Tibial nerve (tissue), 4 donors: ENCODE data around the gene VCAN.

Source experiments
- EP300 ChIP-seq, 2 donors: sonication (generic); formaldehyde crosslinking; IDR thresholded peaks; one replicate each; pipeline ENCODE4 v1.6.1; 2017; ENCODE audit warnings: antibody characterized with exemption in 2 of 2, mild to moderate bottlenecking in 1 of 2
- POLR2A ChIP-seq, 2 donors: fragments of 450-650 bp; IDR thresholded peaks; one replicate each; pipeline ENCODE4 v1.6.1; 2017; ENCODE audit warnings: antibody characterized with exemption in 2 of 2, mild to moderate bottlenecking in 2 of 2, moderate library complexity in 2 of 2
- TF ChIP-seq, protein P1 (sequence below), 5 experiments: fragments of 200-600 bp in 3 of 5; fragments of 450-650 bp in 2 of 5; sonication (generic) in 3 of 5; IDR thresholded peaks; one replicate each; pipeline ENCODE4 v1.5.1; 2016 to 2019; ENCODE audit warnings: antibody characterized with exemption in 5 of 5, mild to moderate bottlenecking in 3 of 5, moderate library complexity in 2 of 5

DNA sequence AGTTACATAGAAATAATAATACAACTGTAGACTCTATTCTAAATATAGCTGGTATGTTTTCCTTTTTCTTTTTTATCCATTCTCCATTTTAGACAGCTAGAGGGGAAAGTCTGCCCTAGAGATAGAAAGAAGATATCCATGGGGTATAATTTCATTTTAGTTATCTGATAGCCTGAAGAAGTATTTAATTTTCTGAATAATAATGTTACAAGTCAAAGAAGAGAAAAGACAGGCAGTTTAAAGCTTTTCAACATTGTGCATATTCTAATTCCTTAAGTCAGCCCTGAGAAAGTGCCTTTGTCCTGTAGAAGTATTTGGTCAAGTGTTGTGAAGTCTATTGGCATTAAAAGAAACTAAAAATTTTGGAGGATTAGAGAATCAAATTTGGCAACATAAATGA is 2.5 kb upstream of the VCAN start:
- TF ChIP-seq EP300 (IDR thresholded peaks at IDR 0.05) (no peak), POLR2A (IDR thresholded peaks at IDR 0.05) (no peak)
- TF ChIP-seq, protein P1, sequence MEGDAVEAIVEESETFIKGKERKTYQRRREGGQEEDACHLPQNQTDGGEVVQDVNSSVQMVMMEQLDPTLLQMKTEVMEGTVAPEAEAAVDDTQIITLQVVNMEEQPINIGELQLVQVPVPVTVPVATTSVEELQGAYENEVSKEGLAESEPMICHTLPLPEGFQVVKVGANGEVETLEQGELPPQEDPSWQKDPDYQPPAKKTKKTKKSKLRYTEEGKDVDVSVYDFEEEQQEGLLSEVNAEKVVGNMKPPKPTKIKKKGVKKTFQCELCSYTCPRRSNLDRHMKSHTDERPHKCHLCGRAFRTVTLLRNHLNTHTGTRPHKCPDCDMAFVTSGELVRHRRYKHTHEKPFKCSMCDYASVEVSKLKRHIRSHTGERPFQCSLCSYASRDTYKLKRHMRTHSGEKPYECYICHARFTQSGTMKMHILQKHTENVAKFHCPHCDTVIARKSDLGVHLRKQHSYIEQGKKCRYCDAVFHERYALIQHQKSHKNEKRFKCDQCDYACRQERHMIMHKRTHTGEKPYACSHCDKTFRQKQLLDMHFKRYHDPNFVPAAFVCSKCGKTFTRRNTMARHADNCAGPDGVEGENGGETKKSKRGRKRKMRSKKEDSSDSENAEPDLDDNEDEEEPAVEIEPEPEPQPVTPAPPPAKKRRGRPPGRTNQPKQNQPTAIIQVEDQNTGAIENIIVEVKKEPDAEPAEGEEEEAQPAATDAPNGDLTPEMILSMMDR (IDR thresholded peaks at IDR 0.05) = no peak
